DMS153 treated with DMSO at 0.1 percent for 48 hours (cell line): ENCODE results near the gene PRMT7.

ENCODE experiments used
- DNase-seq: peaks from one replicate; lab custom pipeline; 2025; ENCODE audit not compliant: unreplicated experiment; lab: John Stamatoyannopoulos, UW

PRMT7 gene

DNA sequence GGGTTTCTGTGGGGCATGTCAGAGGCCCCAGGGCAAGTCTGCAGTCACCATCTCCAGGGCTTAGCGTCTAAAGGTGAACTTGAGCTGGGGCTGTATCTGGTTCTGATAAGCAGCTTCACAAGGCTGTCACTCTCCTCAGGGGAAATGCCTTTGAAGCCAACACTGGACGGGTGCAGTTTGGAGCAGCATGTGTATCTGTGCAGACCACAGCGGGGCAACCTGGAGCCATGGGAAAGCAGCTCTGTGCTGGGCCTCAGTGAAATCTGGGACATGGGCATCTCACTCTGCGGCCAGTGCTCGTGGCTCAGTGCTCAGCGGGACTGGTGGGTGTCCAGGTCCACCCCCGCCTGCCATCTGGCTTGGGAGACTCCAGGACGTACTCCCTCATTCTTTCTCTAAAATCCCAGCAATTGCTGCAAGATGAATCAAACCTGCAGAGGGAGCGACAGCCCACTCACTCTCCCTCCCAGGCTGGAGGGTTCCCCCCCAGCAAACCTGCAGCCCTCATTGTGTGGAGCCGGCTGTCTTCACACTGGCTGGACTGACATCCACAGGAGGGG, 63.5 kb downstream of the PRMT7 start:
- DNase-seq, result no peak

DNA sequence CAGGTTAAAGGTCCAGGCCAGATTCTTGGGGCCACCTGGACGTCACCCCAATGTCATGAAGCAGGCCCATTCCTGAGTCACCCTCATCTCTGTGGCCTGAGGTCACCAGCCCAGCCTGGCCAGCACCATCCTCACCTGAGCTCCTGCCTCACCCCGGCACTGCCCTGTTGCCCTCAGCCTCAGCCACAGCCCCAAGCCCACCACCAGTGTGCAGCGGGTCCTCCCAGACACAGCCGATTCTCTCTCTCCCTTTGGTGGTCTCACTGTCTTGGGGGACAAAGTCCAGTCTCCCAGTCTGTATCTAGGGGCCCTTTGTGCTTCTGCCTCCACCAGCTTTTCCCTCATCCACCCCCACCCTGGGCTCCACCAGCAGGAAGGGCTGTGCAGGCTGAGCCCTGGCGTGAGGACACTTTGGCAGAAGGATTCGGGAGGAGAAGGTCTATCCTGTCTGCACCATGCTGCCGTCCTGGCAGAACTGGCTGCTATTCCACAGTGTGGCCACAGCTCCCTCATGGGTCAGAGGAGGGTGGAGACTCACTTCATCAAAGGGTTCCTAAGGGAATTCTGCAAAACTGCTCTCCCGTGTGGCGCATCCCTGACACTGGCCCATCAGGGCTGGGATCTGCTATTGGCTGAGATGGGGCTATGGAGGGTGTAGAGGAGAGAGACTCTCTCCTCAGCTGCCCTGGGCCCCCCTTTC, 64.3 kb downstream of the PRMT7 start:
- no peak for DNase-seq

DNA sequence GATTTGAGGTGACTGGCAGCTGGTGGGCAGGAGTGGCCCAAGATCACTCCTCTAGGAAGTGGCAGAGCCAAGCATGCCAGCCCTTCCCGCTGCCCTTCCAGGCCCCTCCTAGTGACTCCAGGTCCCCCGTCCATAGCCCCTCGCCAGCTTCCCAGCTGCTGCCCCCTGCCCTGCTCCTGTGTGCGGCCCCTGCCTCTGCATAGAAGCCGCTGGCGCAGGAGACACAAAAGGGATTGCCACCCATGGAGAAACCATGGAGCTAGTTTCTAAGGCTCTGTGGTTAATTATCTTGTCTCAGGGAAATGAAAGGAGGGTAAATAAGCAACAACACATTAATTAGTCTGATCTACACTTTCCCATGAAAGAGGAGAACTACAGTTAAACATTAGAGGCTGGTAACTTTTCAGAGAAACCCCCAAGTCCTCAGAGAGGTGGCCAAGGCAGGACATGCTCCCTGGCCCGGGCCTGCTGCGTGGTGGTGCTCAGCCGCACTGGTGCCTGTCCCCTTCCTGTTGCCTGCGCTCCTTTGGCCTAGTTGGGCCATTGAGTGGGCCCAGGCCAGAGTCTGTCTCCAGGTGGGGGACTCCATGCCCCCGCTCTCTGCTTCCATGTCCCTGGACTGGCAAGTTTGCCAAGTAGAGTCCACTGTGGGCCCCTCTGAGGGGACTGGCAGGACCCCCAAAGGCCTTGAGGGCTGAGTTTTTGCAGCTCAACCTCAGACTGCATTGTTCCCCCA, 65.2 kb downstream of the PRMT7 start:
- DNase-seq, result no peak

- no peak for DNase-seq
Observed at GRCh38 chr16:68376590-68376989, 65.8 kb downstream of the PRMT7 start.

DNA sequence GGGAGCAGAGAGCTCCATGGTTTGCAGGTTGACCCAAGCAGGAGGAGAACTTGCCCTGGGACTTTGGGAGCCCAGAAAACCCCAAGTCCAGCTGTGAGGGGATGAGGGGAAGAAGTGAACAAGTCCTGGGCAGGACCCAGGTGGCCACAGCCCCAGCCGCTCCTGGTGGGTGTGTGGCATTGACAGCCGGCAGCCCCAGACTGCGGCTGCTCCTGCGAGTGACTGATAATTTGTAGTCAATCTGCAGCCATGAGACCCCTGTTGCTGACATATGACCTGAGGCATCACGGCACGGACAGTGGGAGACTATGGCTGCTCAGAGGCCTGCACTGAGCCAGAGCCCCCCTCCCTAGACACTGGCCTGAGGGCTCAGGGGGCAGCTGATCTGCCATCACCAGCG, 66.4 kb downstream of the PRMT7 start:
- no peak for DNase-seq

GRCh38 chr16:68377667-68378393, 67.0 kb downstream of the PRMT7 start:
- no peak for DNase-seq

DNA sequence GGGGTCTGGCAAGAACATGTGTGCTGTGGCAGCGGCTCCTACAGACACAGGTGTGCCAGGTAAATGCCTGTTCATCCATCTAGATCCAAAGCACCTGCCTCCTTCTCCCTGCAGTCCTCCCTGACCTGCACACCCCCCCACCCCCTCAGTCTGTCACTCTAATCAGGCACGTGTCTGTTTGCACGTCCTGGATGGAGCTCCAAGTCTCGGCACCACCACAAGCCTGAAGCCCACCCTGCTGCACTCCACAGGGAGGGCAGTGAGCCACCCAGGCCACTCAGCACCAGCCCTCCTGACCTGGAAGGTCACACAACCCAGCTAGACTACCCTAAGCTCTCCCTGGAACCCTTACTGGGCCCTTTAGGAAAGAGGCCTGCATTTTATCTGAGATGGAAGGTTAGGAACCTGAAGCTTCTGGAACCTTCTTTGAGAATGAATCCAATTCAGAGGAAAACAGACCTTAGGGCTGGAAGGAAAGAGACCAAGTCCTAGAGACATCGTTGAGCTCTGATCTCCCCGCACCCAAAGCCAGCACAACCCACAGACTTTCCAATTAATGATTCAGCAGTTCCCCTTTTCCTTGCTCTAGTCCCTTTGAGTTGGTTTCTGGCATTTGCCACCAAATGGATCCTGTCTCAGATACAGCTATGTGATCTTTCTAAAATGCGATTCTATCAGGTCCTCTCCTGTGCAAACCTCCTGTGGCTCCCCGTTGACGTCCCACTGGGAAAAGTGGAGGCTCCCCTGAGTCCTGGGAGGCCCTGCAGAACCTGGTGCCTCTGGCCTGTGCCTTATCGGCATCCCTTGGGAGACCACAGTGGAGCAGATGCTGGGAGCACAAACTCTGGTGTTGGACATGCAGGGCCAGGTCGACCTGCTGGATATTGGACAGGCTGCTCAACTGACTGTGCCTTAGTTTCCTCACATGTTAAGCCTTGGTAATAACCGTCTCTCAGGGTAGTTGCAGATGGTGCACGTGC, 67.9 kb downstream of the PRMT7 start:
- DNase-seq, result no peak

GRCh38 chr16:68379472-68380347, 68.9 kb downstream of the PRMT7 start:
- DNase-seq, result no peak

GRCh38 chr16:68380348-68380670, 69.5 kb downstream of the PRMT7 start:
- no peak for DNase-seq

GRCh38 chr16:68380676-68381362, 70.0 kb downstream of the PRMT7 start:
- DNase-seq, result no peak

GRCh38 chr16:68381363-68381724, 70.5 kb downstream of the PRMT7 start:
- DNase-seq, result no peak

DNA sequence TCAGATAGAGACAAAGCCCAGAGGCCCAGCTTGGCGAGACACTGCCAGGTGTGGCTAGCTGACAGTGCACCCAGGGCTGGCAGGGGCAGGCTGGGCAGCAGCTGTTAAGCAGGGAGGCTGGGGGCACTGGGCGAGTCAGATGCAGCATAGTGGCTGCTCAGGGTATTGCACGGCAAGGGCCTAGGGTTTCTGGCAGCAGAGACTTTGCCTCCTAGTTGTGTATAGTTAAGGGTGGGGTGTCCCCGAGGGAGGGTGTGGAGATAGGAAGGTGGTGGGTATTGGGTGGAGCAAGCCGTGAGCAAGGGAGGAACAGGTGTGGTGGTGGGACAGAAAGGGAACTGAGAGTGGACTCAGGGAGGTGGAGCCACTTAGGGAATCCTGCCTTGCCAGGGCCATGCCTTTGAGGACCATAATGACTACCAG, 71.5 kb downstream of the PRMT7 start:
- DNase-seq, result no peak

GRCh38 chr16:68383858-68384257, 73.0 kb downstream of the PRMT7 start:
- no peak for DNase-seq

DNA sequence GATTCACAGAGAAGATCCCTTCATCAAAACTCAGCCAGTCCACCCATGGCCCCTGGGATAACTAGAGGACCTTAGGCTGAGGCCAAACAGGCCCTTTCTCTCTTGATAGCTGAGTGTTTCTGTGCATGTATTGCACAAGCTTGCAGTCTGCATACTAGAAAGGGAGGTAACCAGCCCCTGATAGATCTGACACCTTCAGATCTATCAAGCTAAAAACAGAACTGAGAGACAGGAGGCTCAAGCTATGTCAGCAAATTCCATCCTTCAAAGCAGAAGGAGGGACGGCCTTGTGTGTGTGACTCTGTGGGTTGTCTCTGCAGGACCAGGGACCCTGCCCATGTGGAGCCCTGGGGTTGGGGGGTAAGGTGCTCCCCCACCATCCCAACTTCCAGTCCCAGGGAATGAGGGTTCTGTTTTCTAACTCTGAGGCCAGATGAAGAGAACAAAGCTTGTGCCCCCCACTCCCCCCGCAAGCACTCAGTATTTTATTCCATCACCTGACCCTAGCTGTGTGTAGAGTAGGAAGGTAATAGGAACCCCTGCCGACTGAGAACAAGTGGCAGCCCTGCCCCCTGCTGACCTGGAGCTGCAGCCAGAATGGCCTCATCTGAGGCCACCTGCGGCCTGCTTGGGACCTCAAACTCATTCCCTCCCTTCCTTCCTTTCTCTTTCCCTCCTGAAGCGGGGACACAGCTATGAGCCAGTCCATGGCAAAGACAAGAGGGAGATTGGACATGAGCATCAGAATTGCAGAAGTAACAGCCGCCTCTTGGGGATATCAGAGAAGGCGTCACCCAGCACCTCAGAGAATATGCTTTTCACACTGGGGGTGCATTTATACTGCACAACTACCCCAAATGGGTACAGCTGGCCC, 73.7 kb downstream of the PRMT7 start:
- no peak for DNase-seq

- DNase-seq, result no peak
Observed at GRCh38 chr16:68385371-68385770, 74.6 kb downstream of the PRMT7 start.

GRCh38 chr16:68386628-68387027, 75.8 kb downstream of the PRMT7 start:
- DNase-seq, result no peak

DNA sequence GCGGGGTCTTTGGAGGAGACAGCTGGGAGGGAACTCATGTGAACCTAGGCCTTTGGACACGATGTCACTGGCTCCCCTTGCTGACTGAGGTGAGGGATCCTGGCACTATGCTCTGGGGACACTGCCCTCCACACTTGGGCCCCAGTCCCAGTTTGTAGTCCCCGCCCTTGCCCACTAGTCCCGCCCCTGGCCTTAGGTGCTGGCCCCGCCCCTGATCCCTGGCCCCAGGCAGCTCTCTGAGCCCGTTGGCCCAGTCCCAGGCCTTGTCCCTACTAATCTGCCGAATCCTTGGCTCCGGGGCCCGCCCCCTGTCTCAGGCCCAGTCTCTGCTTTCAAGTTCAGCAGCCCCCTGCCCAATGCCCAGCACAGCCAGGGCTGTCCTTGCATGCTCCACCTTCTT, 76.5 kb downstream of the PRMT7 start:
- DNase-seq, result no peak

DNA sequence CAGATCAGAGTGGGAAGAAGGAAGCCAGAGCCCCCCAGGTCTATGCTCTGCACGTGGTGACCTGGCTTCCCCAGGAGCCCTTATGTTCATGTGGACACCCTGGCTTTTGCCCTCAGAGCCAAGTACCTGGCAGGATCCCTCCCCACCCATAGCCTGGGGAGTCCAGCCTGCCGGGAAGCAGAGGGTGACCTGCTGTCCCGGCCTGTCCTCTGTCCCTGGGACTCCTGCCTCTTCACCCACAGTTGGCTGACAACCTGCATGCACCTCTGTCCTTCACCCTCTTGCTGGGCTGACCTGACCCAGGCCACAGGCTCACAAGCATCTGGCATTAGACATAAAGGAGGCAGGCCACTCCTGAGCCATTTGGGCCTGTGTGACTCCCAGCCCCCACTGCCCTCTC, 77.3 kb downstream of the PRMT7 start:
- no peak for DNase-seq
